ENCODE measurements around the gene BFSP2. TPM values are rescaled to one million over a fixed set of nuclear protein-coding genes. Genes with fewer than 3 reads are reported as not detected.

The BFSP2 gene
- total and polyA plus RNA-seq, 12 donors, result not detected

DNA sequence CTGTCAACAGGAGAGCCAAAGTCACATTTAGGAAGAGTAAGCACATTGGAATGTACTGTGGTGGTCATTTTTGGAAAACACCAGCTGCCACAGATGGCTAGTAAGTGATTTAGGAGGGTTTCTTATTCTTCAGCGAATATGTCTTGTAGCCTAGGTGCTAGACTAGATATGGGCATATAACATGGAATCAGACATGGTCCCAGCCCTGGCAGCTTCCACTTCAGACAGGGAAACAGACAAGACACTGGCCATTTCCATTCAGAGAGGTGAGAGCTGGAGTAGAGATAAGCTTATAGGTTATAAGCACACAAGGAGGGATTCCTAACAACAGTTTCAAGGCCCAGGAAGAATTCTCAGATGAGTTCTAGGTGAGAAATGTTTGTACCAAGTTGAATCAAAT is 28.2 kb upstream of the BFSP2 start:
- intact Hi-C loops (cut with DNase I), result no loop called here
- no peak overlapping the region for H3K27ac ChIP-seq
- 85 to 100% (median 96%) methylated on average over 1 of the region's 1 CpG for WGBS, 4 donors
- no peaks in the 10 kb centered on the region for H3K4me1 ChIP-seq (replicated peaks in 1 of 2)
- H3K9me3 ChIP-seq (replicated peaks in 1 of 3), result no peaks in the 10 kb centered on the region
- TF ChIP-seq, protein P1, sequence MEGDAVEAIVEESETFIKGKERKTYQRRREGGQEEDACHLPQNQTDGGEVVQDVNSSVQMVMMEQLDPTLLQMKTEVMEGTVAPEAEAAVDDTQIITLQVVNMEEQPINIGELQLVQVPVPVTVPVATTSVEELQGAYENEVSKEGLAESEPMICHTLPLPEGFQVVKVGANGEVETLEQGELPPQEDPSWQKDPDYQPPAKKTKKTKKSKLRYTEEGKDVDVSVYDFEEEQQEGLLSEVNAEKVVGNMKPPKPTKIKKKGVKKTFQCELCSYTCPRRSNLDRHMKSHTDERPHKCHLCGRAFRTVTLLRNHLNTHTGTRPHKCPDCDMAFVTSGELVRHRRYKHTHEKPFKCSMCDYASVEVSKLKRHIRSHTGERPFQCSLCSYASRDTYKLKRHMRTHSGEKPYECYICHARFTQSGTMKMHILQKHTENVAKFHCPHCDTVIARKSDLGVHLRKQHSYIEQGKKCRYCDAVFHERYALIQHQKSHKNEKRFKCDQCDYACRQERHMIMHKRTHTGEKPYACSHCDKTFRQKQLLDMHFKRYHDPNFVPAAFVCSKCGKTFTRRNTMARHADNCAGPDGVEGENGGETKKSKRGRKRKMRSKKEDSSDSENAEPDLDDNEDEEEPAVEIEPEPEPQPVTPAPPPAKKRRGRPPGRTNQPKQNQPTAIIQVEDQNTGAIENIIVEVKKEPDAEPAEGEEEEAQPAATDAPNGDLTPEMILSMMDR (IDR thresholded peaks at IDR 0.05), result no peak
- TF ChIP-seq POLR2A (IDR thresholded peaks at IDR 0.05), result no peak
- H3K27me3 ChIP-seq, result no peaks in the 10 kb centered on the region
- H3K36me3 ChIP-seq (replicated peaks in 1 of 2), result no peaks in the 10 kb centered on the region
- H3K4me3 ChIP-seq, result no peak overlapping the region
- peak in 1 of 7 donors; percentile 21 for DNase-seq

DNA sequence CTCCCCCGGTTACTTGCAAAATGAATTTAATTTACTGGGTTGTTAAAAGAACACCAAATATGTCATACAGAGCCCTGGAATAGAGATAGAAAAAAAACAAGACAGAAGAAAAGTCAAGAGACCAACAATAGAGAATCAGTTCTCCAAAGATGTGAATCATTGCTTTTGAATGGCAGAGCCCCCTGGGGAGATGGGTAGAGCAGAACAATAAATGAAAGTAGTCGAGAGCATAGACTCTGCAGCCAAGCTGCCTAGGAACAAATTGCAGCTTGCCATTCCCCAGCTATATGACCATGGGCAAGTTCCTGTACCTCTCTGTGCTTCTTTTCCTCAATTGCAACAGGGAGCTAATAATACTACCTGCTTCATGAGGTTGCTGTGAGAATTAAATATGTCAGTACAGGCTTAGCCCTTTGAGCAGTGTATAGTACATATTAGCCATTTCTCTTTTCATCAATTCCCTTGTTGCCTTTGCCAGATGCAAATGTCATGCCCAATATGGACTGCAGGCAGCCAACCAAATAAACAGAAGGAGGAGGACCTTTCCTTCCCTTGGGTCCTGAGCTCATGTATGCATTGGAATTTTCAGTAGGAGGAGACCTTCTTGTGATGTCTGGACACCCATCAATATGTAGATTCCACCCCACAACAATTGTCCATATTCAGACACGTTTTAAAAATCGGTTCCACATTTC is 25.0 kb upstream of the BFSP2 start:
- 77 to 81% (median 80%) methylated on average over 4 of the region's 4 CpGs for WGBS, 4 donors
- intact Hi-C loops (cut with DNase I), result no loop called here
- TF ChIP-seq, protein P1 (IDR thresholded peaks at IDR 0.05), result no peak
- no peak for TF ChIP-seq POLR2A (IDR thresholded peaks at IDR 0.05)

DNA sequence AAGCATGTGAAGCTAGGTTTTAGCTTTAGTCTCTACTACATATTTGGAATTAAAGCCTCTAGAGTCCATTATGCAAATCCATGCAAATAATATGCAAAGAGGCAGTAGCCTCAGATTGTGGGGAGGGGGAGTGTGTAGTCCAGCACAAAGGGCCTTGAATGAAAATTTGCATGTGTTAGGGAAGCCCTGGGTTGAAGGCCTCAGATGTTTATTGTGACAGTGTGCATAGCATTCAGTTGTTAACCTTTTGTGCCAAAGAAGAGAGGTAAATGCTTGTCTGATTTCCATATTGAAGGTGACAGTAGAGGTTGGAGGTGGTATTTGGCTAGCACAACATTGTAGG is 24.5 kb upstream of the BFSP2 start:
- Histone ChIP-seq H3K4me1 (replicated peaks in 1 of 2) (no peaks in the 10 kb centered on the region), H3K27ac (no peak overlapping the region), H3K9me3 (replicated peaks in 1 of 3) (no peaks in the 10 kb centered on the region), H3K4me3 (no peak overlapping the region), H3K27me3 (no peaks in the 10 kb centered on the region), H3K36me3 (replicated peaks in 1 of 2) (no peaks in the 10 kb centered on the region)
- intact Hi-C loops (cut with DNase I), result no loop called here
- DNase-seq, result no peak
- no peak for TF ChIP-seq POLR2A (IDR thresholded peaks at IDR 0.05)
- TF ChIP-seq, protein P1 (IDR thresholded peaks at IDR 0.05), result no peak

More for the DNA sequence above, 25.0 kb upstream of the BFSP2 start:
- no peak for DNase-seq
- H3K4me1 ChIP-seq (replicated peaks in 1 of 2), result no peaks in the 10 kb centered on the region
- no peaks in the 10 kb centered on the region for H3K9me3 ChIP-seq (replicated peaks in 1 of 3)
- H3K27ac ChIP-seq, result no peak overlapping the region
- H3K27me3 ChIP-seq, result no peaks in the 10 kb centered on the region
- H3K36me3 ChIP-seq (replicated peaks in 1 of 2), result no peaks in the 10 kb centered on the region
- H3K4me3 ChIP-seq, result no peak overlapping the region

DNA sequence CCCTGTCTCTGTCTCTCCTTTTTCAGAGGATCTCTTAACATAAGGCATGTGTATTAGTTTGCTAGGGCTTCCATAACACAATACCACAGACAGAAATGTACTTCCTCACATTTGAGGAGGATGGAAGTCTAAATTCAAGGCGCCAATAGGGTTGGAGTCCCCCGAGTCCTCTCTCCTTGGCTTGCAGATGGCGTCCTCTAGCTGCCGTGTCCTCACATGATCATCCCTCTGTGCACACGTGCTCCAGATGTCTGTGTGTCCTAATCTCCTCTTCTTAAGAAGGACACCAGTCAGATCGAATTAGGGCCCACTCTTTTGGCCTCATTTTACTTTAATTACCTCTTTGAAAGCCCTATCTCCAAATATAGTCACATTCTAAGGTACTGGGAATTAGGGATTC is 23.0 kb upstream of the BFSP2 start:
- TF ChIP-seq POLR2A (IDR thresholded peaks at IDR 0.05), result no peak
- TF ChIP-seq, protein P1 (IDR thresholded peaks at IDR 0.05), result no peak
- no peak overlapping the region for H3K27ac ChIP-seq
- peak in 1 of 7 donors; percentile 41 for DNase-seq
- intact Hi-C loops (cut with DNase I), result no loop called here
- no peaks in the 10 kb centered on the region for H3K9me3 ChIP-seq (replicated peaks in 1 of 3)
- H3K4me1 ChIP-seq (replicated peaks in 1 of 2), result peaks cover 0 to 3% of the 10 kb centered on the region in 2 donors
- no peak overlapping the region for H3K4me3 ChIP-seq
- H3K36me3 ChIP-seq (replicated peaks in 1 of 2), result no peaks in the 10 kb centered on the region
- H3K27me3 ChIP-seq, result no peaks in the 10 kb centered on the region
- 72 to 94% (median 84%) methylated on average over 6 of the region's 6 CpGs for WGBS, 4 donors
